Mammary epithelial cell (primary cell): Measurements from ENCODE around the gene GGA1.

ENCODE experiments used
- CTCF ChIP-seq, 2 donors: IDR thresholded peaks in 1 of 2; conservative IDR thresholded peaks in 1 of 2; 2 replicates each; pipeline ENCODE4 v1.5.1; 2011 to 2012; ENCODE audit warnings: inconsistent platforms in 2 of 2, low read length in 2 of 2, mild to moderate bottlenecking in 2 of 2, control low read depth in 1 of 2, low read depth in 1 of 2; ENCODE audit not compliant: insufficient read depth in 1 of 2; ENCODE audit errors: extremely low read depth in 1 of 2
- EZH2 ChIP-seq: IDR thresholded peaks from 2 replicates; pipeline ENCODE4 v1.6.1; 2012; ENCODE audit warnings: low read length, inconsistent platforms, borderline replicate concordance

GRCh38 chr22:37677493-37677974 is 68.9 kb downstream of the GGA1 start:
- TF ChIP-seq CTCF (conservative IDR thresholded peaks at IDR 0.05 in 1 of 2, IDR thresholded peaks at IDR 0.05 in 1 of 2; ENCODE audit: extremely low read depth in 1 of 2, insufficient read depth in 1 of 2, low read depth in 1 of 2, low read length in 2 of 2) (no peak), EZH2 (no peak)
